Erythroblast (primary cell): ENCODE data around the gene BAIAP3.

ENCODE experiments used
- GATA1 ChIP-seq: IDR thresholded peaks from 2 replicates; pipeline ENCODE4 v1.6.1; 2011; ENCODE audit warnings: low read depth, mild to moderate bottlenecking, control low read depth, low read length, moderate library complexity
- POLR2A ChIP-seq: IDR thresholded peaks from 2 replicates; pipeline ENCODE4 v1.6.1; 2011; ENCODE audit warnings: mild to moderate bottlenecking, low read length

DNA sequence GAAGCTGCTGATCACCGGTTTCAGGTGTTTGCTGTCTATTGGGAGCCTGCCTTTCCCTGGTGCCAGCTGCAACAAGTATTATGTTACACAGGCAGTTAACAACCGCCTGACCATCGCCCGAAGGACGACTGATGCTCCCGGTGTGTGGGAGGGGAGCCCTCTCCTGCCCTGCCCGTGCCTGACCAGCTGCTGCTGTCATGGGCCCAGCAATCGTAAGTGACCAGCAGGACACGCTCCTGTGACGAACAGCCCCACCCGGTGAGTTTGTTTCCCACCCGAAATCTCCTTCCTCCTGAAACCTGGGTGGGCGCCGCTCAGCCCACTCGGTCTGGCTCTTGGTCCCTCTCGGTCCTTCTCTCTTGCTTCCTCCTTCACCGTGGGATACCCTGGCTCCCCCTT is 41.9 kb upstream of the BAIAP3 start:
- TF ChIP-seq POLR2A (no peak), GATA1 (no peak)
